ENCODE data around the gene ZNF407.

- TF ChIP-seq CTCF (IDR thresholded peaks at IDR 0.05): no peak
- TF ChIP-seq EZH2 (IDR thresholded peaks at IDR 0.05): no peak
These were observed 170.4 kb downstream of the ZNF407 start for GRCh38 chr18:74768096-74768495.

Data from neural progenitor cell (in vitro differentiated cells).